HG03520 (cell line): ENCODE results near the gene RAPGEF5.

Experiments used
- ATAC-seq: cut with Tn5 transposase; IDR thresholded peaks from one replicate; pipeline ENCODE4 v1.9.1; 2021; ENCODE audit warnings: mild to moderate bottlenecking, moderate library complexity; ENCODE audit not compliant: unreplicated experiment

The RAPGEF5 gene

DNA sequence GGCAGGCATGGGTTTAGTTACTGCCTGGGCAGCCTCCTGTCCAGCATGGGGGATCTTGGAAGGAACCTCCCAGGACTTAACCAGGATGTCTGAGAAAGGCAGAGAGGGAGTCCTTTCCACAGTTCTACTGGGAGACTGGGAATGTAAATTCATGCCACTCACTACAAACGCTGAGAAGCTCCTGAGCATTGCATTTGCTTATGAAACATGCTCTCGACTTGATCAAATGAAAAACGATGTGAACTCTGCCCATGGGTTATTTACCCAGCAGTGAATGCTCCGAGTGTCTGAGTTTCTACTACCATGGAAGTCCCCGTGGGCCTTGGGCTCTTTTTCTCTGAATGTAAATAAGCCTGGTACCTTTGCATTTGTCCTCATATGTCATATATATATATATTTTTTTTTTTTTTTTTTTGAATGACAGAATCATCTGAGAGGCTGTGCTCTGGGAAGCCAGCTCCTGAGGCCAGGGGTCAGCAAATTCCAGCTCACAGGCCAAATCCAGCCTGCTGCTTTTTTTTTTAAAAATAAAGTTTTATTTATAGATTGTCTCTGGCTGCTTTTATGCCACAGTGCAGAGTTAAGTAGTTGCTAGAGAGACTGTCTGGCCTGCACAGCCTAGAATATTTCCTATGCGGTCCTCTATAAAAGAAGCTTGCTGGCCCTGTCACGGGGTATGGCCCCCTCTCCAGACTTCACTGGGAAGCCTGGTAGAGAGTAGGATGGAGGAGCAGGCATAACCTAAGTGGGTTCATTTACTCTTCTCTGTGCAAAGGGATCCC, 21.4 kb upstream of the RAPGEF5 start:
- no peak for ATAC-seq

DNA sequence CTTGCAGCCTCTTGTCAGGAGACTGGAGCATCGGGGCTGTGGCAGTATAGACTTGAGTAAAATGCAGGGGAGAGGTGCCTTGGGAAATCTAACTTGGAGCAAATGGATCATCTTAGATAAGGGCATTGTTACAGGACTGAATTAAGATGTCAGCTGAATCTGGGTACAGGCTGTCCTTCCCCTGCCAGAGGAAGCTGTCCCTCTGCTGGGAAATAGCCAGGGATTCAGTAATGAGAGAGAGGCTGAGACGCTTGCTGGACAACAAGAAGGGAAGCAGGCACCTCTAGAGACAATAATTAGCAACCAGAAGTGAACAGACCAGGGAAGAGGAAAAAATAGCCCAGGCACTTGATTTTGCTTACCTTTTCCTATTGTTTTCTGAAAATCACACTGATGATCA, 20.7 kb upstream of the RAPGEF5 start:
- no peak for ATAC-seq

DNA sequence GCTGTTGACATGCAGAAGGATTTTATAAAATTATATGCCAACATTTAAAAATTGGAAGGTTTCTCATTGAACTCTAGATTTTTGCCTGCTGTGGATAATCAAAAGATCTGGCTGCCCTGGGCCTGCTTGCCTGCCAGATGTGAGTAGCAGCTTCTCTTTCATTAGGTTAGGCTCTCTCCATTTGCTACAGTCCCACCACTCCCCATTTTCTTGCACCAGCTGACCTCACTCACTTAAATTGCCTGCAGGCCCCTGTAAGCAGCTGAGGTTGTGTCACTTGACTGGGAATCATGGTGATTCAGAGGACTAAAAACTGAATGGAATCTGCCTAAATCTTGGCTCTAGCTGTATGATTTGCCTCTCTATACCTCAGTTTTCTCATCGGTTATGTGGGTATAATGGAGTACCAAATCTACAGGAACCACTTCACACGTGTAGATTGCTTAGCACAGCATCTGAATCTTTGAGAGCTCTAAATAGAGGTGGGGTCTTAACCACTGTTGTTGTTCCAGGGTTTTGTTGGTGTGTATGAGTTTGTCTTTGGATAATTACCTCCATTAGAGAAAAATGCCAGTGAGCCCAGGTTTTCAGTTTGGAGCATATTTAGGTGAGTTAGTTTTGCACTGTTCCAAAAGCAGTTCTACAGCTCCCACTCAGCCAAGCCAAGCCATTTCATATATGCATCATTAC, 18.6 kb upstream of the RAPGEF5 start:
- no peak for ATAC-seq

DNA sequence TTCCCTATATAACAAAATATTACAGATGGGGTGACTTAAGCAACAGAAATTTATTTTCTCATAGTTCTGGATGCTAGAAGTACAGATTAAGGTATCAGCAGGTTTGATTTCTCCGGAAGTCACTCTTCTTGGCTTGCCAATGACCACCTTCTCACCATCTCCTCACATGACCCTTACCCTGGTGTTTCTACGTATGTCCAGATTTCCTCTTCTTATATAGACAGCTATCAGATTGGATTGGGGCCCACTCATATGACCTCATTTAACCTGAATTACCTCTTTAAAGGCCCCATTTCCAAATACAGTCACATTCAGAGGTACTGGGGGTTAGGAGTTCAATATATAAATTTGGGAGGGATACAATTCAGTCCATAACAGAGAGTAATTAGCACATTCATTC, 17.0 kb upstream of the RAPGEF5 start:
- no peak for ATAC-seq

DNA sequence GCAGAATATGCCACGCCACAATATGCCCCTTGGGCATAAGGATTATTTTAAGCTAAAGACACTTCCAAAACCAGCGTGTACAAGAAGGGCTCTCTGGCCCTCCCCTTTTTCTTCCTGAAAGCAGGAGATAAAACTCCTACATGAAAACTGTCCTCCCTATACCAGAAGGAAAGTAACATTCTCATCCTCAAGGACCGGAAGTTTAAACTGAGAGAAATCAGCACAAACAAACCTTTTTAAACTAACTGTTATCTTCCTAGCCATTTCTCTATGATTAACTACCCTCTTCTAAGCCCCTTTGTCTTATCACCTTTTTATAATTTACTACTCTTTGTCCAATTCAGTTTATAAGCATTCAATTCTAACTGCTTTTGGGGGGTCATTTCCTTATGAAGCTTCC, 16.4 kb upstream of the RAPGEF5 start:
- ATAC-seq = no peak

DNA sequence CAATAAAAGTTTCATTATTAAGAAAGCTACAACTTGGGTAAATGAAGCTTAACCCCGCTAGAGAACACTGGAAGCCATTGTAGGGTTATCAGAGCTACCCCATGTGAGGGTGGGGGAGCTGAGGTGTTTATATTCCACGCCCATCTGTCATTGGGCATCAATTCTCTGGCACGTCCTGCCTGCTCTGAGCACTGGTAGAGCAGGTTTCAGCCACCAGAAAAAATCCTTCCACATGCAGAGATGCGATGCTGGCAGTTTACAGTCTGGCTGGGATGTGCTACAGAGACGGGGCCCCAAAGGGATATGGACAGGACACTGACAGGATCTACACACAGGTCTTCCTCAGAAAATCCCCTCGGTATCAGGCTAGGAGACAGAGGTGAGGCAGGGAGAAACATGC, 15.9 kb upstream of the RAPGEF5 start:
- ATAC-seq = no peak

DNA sequence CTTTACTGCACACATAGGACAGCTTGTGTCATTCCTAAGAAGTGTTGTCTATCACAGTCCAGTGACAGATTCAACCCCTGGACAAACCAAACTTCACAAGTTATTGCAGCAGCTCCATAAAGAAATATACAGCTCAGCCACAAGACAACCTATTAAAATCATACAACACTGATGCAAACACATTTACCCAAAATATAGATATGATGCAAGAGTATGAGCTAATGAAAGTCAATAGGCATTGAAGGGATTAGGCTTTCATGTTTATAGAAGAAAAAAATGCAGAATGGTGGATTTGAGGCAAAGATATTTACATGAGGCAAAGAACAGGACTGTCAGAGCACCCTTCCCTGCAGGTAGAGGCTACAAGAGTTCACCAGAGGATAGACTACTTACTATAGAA, 14.9 kb upstream of the RAPGEF5 start:
- ATAC-seq = no peak

DNA sequence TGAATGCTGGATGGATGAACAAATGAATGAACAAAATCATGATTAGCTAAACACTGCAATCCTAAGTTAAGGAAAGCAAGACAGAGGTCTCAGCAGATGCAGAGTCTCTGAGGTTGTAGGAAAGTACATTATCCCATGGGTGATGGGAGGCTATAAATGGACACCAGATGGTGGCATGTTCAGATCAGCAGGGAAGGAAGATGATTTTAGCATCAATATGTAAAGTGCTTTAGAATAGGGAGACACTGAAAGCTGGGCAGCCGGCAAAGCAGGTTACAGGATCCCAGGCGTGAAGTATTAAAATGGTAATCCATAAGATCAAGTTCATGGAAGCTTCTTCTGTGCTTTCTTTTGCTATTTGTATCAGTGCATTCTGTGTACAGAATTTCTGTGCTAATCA, 7.9 kb upstream of the RAPGEF5 start:
- ATAC-seq = no peak

DNA sequence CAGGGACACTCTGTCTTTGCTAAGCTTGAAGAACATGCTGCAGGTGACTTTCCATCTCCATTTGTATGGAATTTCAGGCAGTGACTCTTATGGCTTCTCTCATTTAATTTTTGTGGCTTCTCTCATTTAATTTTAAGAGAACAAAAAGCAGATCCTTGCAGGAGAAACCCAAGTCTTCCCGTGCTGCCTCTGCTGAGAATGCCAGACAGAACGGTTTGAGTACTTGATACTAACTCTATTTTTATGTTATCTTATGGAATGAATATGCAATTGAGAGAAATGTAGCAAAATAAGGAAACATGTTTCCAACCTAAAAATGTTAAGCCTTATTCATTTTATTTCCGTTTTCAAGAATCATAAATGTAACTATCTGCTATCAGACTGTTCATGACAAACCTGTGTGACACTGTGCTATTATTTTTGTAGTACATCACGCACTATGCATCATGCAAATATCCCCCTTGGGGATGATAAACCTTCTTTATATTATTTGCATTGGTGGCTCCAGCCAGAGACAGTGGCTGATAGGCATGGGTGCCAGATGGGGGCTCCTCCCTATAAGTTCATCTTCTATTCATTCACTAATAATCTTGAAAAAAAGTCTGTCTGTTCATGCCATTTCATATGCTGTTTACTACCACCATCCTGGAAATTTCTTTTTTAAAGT, 6.9 kb upstream of the RAPGEF5 start:
- no peak for ATAC-seq

DNA sequence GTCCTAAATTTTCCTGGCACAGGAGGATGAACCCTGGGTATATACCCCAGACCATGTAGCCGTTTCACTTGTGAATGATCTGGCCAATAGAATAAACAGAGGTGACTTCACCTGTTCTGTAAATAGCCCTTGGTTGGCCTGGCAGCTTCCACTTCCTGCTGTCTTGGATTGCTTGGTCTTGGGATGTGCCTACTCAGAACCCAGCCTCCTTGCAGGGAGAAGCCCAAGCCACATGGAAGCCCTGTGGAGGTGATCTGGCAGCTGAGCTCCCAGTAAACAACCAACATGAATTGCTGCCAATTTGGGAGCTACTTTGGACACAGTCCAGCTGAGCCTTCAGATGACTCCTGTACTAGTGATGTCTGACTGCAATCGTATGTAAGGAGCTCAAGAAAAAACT, 4.8 kb upstream of the RAPGEF5 start:
- no peak for ATAC-seq

DNA sequence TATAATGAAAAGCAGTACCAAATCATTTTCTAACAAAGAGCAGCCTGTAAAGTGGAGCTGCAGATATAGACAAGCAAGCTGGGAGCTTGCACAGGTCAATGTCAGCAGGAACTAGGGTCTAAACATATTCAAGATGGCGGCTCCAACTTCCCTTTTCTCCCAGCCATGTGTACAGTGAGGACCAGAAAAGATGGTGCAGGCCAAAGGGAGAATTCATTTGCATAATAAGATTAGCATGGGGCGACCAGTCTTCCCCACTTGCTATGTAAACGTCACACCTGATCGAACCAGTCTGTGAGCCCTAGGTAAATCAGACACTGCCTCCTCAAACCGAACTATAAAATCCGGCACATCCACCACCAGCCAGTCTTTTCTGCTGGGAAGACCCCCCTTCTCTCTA, 4.4 kb upstream of the RAPGEF5 start:
- ATAC-seq = no peak

DNA sequence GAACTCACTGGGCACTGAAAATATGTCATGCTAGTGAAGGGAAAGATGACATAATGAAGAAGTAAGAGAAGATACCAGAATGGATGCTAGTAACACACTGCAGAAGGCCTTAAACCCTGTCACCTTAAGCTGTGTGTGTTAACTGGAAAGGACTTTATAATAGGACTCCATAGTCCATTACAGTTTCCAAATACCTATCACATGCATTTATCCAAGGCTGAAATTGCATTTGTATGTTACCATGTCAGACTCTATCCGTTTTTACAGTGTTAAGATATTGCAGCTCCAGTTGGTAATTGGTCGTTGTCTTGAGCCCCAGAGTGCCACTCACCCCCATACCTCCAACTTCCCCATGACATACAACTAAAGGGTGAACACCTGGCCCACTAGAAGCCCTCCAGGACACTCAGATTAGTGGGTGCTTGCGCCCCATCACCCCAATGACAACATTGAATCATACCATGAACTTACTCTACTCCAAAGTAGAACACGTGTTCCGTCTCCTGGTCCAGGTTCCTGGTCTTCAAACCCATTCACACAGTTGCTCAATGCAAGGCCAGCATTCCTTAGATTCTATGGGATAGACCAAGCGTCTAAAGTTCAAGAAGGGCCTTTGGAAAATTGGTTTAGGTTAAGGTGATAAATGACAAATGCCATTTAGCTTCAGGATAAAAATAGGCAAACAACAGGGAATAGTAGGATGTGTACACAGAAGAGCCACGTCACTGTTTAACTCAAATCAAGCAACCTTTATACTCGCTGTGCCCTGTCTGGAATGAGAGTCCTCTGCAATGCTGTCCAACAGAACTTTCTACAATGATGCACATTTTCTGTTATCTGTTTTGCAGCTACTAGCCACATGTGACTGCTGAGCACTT, 2.1 kb upstream of the RAPGEF5 start:
- ATAC-seq = no peak

DNA sequence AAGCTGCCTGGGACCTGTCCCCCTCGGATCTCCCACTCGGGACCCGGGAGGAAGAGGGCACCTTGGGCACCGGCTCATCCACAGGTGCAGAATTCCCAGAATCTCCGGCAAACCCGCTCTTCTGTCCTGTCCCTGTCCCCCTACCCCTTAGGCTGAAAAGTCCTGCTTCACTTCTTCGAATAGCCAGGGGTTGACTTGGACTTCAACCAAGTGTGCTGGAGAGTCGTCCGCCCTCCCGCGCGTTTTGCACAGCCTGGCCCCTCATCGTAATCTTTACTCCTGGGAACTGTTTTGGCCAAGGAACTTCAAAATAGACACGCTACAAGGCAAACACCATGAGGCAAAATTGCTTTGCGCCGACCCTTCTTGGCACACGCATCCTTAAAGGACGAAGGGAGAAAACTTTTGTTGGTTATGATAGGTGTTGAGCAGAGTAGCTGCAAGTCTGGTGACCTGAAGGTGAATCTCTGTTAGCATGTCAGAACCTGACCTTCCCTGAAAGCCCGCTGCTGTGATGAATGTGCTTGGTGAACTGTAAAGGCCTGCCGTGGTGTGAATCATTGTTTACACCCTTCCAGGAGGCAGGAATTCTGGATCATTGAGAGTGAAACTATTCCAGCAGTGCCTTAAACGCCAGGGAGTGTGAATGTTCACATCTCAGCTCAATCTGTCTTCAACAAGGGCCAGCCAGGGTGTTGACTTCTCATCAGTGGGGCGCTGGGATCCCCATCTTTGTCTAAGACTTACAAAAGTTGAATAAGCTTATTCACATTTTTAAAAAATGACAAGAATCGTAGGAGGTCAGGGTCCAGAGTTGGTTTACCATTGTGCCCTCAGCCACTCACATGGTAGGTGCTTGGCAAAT, 589 bp upstream of the RAPGEF5 start:
- ATAC-seq = no peak

DNA sequence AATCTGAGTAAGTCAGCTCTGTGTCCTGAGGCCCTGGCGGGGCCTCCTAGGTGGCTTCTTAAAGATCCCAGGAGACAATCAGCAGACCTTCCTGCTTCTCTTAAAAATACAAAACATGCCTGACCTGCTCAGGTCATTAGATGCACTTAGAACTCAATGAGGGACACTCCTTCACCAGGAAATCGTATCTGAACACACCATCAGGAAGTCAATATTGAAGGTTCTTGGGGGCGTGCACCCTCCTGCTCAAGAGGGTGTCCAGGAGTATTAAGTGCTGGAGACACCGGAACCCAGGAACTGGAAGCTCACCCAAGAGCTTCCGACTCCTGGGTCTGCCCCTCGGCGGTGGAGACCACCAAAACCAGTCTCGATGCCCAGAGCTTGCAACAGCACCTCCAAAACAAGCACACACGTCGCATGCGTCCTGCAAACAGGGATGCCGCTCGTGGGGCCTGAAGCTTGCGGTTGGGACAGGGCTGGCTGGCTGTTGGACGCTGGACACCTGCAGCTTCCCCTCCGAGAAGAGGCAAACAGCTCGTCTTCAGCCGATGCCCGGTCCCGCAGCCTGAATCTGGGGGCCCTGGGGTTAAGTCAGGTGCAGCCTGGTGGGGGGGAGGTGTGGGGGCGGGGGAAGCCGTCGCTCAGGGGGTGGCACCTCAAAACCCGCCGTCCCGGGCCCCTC, 803 bp downstream of the RAPGEF5 start:
- ATAC-seq = no peak

DNA sequence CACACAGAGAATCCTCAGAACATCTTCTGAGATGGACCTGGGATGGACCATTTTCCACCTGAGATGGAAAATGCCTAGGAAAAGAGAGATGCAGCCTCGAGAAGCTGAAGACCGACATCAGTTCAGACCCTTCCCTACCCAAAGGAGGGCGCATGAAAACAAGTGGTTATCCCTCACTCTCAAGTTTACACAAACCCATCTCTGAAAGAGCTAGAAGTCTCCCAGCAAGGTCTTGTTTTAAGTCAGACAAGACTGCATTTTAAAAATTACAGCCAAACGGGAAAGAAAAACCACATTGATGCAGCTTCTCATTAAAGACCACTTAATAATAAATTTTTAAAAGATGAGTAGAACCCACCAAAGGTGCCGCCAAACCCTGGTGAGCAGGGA, 1.3 kb downstream of the RAPGEF5 start:
- no peak for ATAC-seq

DNA sequence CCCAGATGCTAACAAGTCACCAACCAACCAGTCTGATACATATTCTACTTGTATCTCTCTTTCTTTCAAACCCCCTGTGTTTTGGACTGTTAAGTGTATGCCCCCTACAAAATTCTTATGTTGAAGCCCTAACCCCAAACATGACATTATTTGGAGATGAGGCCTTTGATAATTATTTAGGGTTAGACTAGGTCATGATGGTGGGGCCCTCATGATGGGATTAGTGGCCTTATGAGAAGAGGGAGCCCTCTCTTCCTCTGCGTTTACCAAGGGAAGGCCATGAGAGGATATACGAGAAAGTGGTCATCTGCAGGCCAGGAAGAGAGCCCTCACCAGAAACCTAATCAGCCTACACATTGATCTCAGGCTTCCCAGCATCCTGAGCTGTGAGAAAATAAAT, 2.5 kb downstream of the RAPGEF5 start:
- no peak for ATAC-seq

DNA sequence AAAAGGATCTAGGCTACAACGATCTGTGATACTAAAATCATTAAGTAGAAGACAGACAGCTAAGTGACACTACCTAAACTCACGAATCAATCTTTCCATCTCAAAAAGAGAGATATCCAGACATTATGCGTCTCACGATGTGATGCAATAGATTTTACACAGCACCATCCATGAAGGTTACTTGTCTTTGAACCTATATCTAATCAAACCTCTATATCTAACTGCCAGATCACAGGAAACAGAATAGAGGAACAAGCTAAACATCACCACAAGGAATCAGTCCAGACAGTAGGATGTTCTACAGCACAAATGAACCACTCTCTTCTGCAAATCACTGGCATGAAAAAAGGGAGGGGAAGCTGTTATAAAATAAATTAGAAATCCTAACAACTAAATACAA, 4.1 kb downstream of the RAPGEF5 start:
- ATAC-seq = no peak

DNA sequence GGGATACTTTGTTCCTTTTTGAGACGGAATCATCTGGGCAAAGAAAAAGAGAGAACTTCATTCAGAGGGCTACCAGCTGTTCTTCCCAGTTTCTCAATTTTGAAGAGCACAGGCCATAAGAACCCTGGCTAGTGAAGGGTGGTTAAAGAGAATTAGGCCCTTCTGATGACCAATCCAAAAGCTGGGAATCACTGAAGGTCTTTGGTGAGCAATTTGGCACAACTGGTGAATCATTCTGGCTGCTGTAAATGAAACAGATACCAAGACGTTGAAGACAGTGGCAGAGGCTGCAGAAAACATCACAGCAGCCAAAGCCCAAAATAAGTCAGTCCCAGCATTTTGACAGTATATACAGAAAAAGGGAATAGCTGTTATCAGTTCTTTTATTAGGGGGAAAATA, 5.1 kb downstream of the RAPGEF5 start:
- ATAC-seq = no peak

DNA sequence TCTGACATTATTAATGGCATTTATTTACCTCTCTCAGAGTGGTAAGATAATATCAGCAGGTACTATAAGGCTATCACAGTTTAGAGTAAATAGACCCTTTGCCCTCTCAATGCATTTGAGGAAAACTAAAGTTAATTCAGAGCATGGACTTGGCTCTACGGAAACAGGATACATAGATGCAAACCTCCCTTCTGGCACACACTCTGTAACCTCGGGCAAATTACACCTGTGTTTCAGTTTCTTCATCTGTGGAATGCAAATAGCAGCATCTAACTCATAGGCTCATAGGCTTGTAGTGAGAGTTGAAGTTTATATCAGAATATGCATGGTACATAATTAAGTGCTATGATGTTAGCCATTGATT, 5.6 kb downstream of the RAPGEF5 start:
- peak; percentile 70 for ATAC-seq
